T-helper 1 cell treated with Interleukin-12 subunit alpha and Interleukin-12 subunit beta and Interleukin-4 antibody, amounts not matched to agents 30 ng/mL and 1 ng/mL, for 36 hours (primary cell): ENCODE results near the gene SYT13. TPM values are rescaled to one million over a fixed set of nuclear protein-coding genes. Genes with fewer than 3 reads are reported as not detected.

Experiments used
- intact Hi-C: fragments of 100-400 bp; cut with micrococcal nuclease; formaldehyde crosslinking; loops from one replicate; pipeline ENCODE4 v1.15.1; 2024
- total RNA-seq: library from RNA; stranded (reverse); gene quantifications from 2 replicates; pipeline ENCODE4 v1.2.3, GENCODE V29; 2022

SYT13 gene
- total RNA-seq, 1 donor from 2014 or later = not detected

GRCh38 chr11:45313171-45313865, 27.2 kb upstream of the SYT13 start:
- intact Hi-C loops = no loop called here

- intact Hi-C loops = no loop called here
Measured at GRCh38 chr11:45305874-45306623, 19.9 kb upstream of the SYT13 start.

- intact Hi-C loops = no loop called here
Measured at GRCh38 chr11:45304992-45305335, 18.8 kb upstream of the SYT13 start.

GRCh38 chr11:45304111-45304991, 18.2 kb upstream of the SYT13 start:
- intact Hi-C loops = no loop called here

- intact Hi-C loops = no loop called here
Measured at GRCh38 chr11:45303316-45303715, 17.2 kb upstream of the SYT13 start.

- intact Hi-C loops = no loop called here
Measured at GRCh38 chr11:45301537-45302246, 15.6 kb upstream of the SYT13 start.

- intact Hi-C loops = no loop called here
Measured at GRCh38 chr11:45300715-45301114, 14.6 kb upstream of the SYT13 start.

GRCh38 chr11:45298718-45299117, 12.6 kb upstream of the SYT13 start:
- intact Hi-C loops = no loop called here

- intact Hi-C loops = no loop called here
Measured at GRCh38 chr11:45296075-45296474, 9.9 kb upstream of the SYT13 start.

GRCh38 chr11:45294499-45294898, 8.4 kb upstream of the SYT13 start:
- intact Hi-C loops = no loop called here

GRCh38 chr11:45293566-45294192, 7.5 kb upstream of the SYT13 start:
- intact Hi-C loops = loop anchor here (1.0 kb wide), 2 partner anchors 183 to 357 kb away; no protein-coding TSS in a partner anchor

GRCh38 chr11:45290586-45290985, 4.4 kb upstream of the SYT13 start:
- intact Hi-C loops = no loop called here

- intact Hi-C loops = no loop called here
Measured at GRCh38 chr11:45289369-45289768, 3.2 kb upstream of the SYT13 start.

GRCh38 chr11:45288339-45288738, 2.2 kb upstream of the SYT13 start:
- intact Hi-C loops = no loop called here

GRCh38 chr11:45287316-45287903, 1.3 kb upstream of the SYT13 start:
- intact Hi-C loops = no loop called here

- intact Hi-C loops = no loop called here
Measured at GRCh38 chr11:45285250-45285828, 802 bp downstream of the SYT13 start.

GRCh38 chr11:45282081-45282480, 4.1 kb downstream of the SYT13 start:
- intact Hi-C loops = no loop called here

GRCh38 chr11:45280449-45280848, 5.7 kb downstream of the SYT13 start:
- intact Hi-C loops = no loop called here

- intact Hi-C loops = no loop called here
Measured at GRCh38 chr11:45279645-45280044, 6.5 kb downstream of the SYT13 start.

- intact Hi-C loops = no loop called here
Measured at GRCh38 chr11:45278714-45279113, 7.4 kb downstream of the SYT13 start.
